ENCODE measurements around the gene SLC17A6. TPM values are rescaled to one million over a fixed set of nuclear protein-coding genes. Genes with fewer than 3 reads are reported as not detected.

SLC17A6 gene
- total RNA-seq, 1 experiment from 2014 or later: not detected

GRCh38 chr11:22317656-22318055 is 20.5 kb upstream of the SLC17A6 start:
- H3F3A ChIP-seq (ENCODE audit: insufficient read depth, low read depth): no peaks in the 10 kb centered on the region
- BruUV-seq (replicated peaks): no TSS peak
- H3K9me2 ChIP-seq (ENCODE audit: insufficient read depth): no peaks in the 10 kb centered on the region
- H3K27me3 ChIP-seq (ENCODE audit: insufficient read depth, low read depth): no peaks in the 10 kb centered on the region
- no peaks in the 10 kb centered on the region for H3K4me1 ChIP-seq (replicated peaks; ENCODE audit: insufficient read depth)
- no peak overlapping the region for H3K4me2 ChIP-seq
- no peak overlapping the region for H3K27ac ChIP-seq
- no peaks in the 10 kb centered on the region for H4K20me1 ChIP-seq (ENCODE audit: insufficient read depth)
- H3K9me3 ChIP-seq (ENCODE audit: insufficient read depth, low read depth): no peaks in the 10 kb centered on the region
- no peak for DNase-seq
- intact Hi-C loops (cut with micrococcal nuclease; ENCODE audit: unreplicated experiment): no loop called here
- no peaks in the 10 kb centered on the region for H3K79me2 ChIP-seq (ENCODE audit: low read depth)
- CTCF ChIA-PET: no interaction called here
- H2AFZ ChIP-seq: no peak overlapping the region
- no peaks in the 10 kb centered on the region for H3K36me3 ChIP-seq (ENCODE audit: low read depth)
- H3K4me3 ChIP-seq: no peak overlapping the region
- POLR2A ChIA-PET (ENCODE audit: unreplicated experiment): no interaction called here
- TF ChIP-seq EZH2 (IDR thresholded peaks at IDR 0.05; ENCODE audit: low read depth): no peak
- TF ChIP-seq CTCF (conservative IDR thresholded peaks at IDR 0.05): no peak

GRCh38 chr11:22331771-22332170 is 6.4 kb upstream of the SLC17A6 start:
- ChIA-PET POLR2A (ENCODE audit: unreplicated experiment) (no interaction called here), CTCF (no interaction called here)
- no peak for TF ChIP-seq EZH2 (IDR thresholded peaks at IDR 0.05; ENCODE audit: low read depth)
- peak; percentile 43; the same call in 1 of the 2 replicates for TF ChIP-seq CTCF (conservative IDR thresholded peaks at IDR 0.05)
- no peaks in the 10 kb centered on the region for H4K20me1 ChIP-seq (ENCODE audit: insufficient read depth)
- no peak overlapping the region for H3K27ac ChIP-seq
- H2AFZ ChIP-seq: no peak overlapping the region
- no peaks in the 10 kb centered on the region for H3K9me3 ChIP-seq (ENCODE audit: insufficient read depth, low read depth)
- BruUV-seq (replicated peaks): no TSS peak
- H3K9me2 ChIP-seq (ENCODE audit: insufficient read depth): no peaks in the 10 kb centered on the region
- no peak overlapping the region for H3K4me3 ChIP-seq
- H3K79me2 ChIP-seq (ENCODE audit: low read depth): no peaks in the 10 kb centered on the region
- no peaks in the 10 kb centered on the region for H3F3A ChIP-seq (ENCODE audit: insufficient read depth, low read depth)
- intact Hi-C loops (cut with micrococcal nuclease; ENCODE audit: unreplicated experiment): no loop called here
- DNase-seq: no peak
- no peaks in the 10 kb centered on the region for H3K27me3 ChIP-seq (ENCODE audit: insufficient read depth, low read depth)
- no peaks in the 10 kb centered on the region for H3K36me3 ChIP-seq (ENCODE audit: low read depth)
- no peak overlapping the region for H3K4me2 ChIP-seq
- no peaks in the 10 kb centered on the region for H3K4me1 ChIP-seq (replicated peaks; ENCODE audit: insufficient read depth)

- H3K4me1 ChIP-seq (replicated peaks; ENCODE audit: insufficient read depth): no peaks in the 10 kb centered on the region
- TF ChIP-seq EZH2 (IDR thresholded peaks at IDR 0.05; ENCODE audit: low read depth) (no peak), CTCF (conservative IDR thresholded peaks at IDR 0.05) (no peak)
- no peak for DNase-seq
- H4K20me1 ChIP-seq (ENCODE audit: insufficient read depth): no peaks in the 10 kb centered on the region
- H3K9me2 ChIP-seq (ENCODE audit: insufficient read depth): no peaks in the 10 kb centered on the region
- CTCF ChIA-PET: no interaction called here
- no peak overlapping the region for H2AFZ ChIP-seq
- no peaks in the 10 kb centered on the region for H3K79me2 ChIP-seq (ENCODE audit: low read depth)
- H3K27me3 ChIP-seq (ENCODE audit: insufficient read depth, low read depth): peaks cover 23% of the 10 kb centered on the region; the same call in 1 of the 2 replicates
- H3K36me3 ChIP-seq (ENCODE audit: low read depth): no peaks in the 10 kb centered on the region
- H3K27ac ChIP-seq: no peak overlapping the region
- POLR2A ChIA-PET (ENCODE audit: unreplicated experiment): no interaction called here
- no TSS peak for BruUV-seq (replicated peaks)
- no peaks in the 10 kb centered on the region for H3F3A ChIP-seq (ENCODE audit: insufficient read depth, low read depth)
- H3K4me3 ChIP-seq: no peak overlapping the region
- no peak overlapping the region for H3K4me2 ChIP-seq
- intact Hi-C loops (cut with micrococcal nuclease; ENCODE audit: unreplicated experiment): no loop called here
- no peaks in the 10 kb centered on the region for H3K9me3 ChIP-seq (ENCODE audit: insufficient read depth, low read depth)
Observed at GRCh38 chr11:22336587-22336986, 1.6 kb upstream of the SLC17A6 start.

Measured in PC-9 (cell line).